Spleen (tissue), 13 donors: Measurements from ENCODE around the gene OR3A3. TPM values are rescaled to one million over a fixed set of nuclear protein-coding genes. Genes with fewer than 3 reads are reported as not detected.
"Not testable (repeated sequence)": the region's sequence is repeated elsewhere in the genome, so short reads cannot be mapped to it uniquely, and the experiment has no call there.

Experiments
- DNase-seq: peaks from one replicate; pipeline ENCODE4 v3.0.0-alpha.2; 2020
- H3K27ac ChIP-seq, 8 donors: fragments of 200-600 bp; sonication (generic) in 7 of 8; 1 replicate in 4 of 8; 2 replicates in 4 of 8; pipeline versions ENCODE4 v1.5.0 to v1.8.0; 2016 to 2021; ENCODE audit warnings: inconsistent platforms in 4 of 8, mild to moderate bottlenecking in 4 of 8, moderate library complexity in 1 of 8
- H3K27me3 ChIP-seq, 7 donors: fragments of 200-600 bp; sonication (generic) in 6 of 7; replicated peaks in 1 of 7; 1 replicate in 4 of 7; 2 replicates in 3 of 7; pipeline versions ENCODE4 v1.5.0 to v1.8.0; 2016 to 2021; ENCODE audit warnings: inconsistent platforms in 3 of 7, mild to moderate bottlenecking in 1 of 7
- H3K36me3 ChIP-seq, 6 donors: fragments of 200-600 bp; sonication (generic) in 5 of 6; 1 replicate in 4 of 6; 2 replicates in 2 of 6; pipeline versions ENCODE4 v1.5.0 to v1.8.0; 2016 to 2021; ENCODE audit warnings: inconsistent platforms in 2 of 6
- H3K4me1 ChIP-seq, 6 donors: fragments of 200-600 bp; sonication (generic) in 5 of 6; 1 replicate in 3 of 6; 2 replicates in 3 of 6; pipeline versions ENCODE4 v1.5.0 to v1.8.0; 2016 to 2021; ENCODE audit warnings: inconsistent platforms in 3 of 6
- H3K4me3 ChIP-seq, 8 donors: fragments of 200-600 bp; sonication (generic) in 7 of 8; 1 replicate in 4 of 8; 2 replicates in 4 of 8; pipeline versions ENCODE4 v1.5.0 to v1.8.0; 2016 to 2021; ENCODE audit warnings: inconsistent platforms in 4 of 8, mild to moderate bottlenecking in 4 of 8, moderate library complexity in 2 of 8
- H3K9me3 ChIP-seq, 8 donors: fragments of 200-600 bp; sonication (generic) in 7 of 8; 1 replicate in 4 of 8; 2 replicates in 4 of 8; pipeline versions ENCODE4 v1.5.0 to v1.8.0; 2016 to 2021; ENCODE audit warnings: inconsistent platforms in 4 of 8
- POLR2A ChIP-seq, 3 donors: fragments of 450-650 bp; IDR thresholded peaks; one replicate each; pipeline ENCODE4 v1.5.1; 2017; ENCODE audit warnings: antibody characterized with exemption in 3 of 3, mild to moderate bottlenecking in 1 of 3
- POLR2AphosphoS5 ChIP-seq, 3 donors: sonication (generic); formaldehyde crosslinking; IDR thresholded peaks; one replicate each; pipeline ENCODE4 v1.5.1; 2017; ENCODE audit warnings: antibody characterized with exemption in 3 of 3
- WGBS, 5 donors: extraction: QIAGEN DNeasy Blood & Tissue Kit in 3 of 5; methylation state at CpG; one replicate each; pipeline versions ENCODE4 v1.1.5 to v1.1.7; 2013 to 2018; 5-methylcytosine and 5-hydroxymethylcytosine counted together
- intact Hi-C: fragments of 100-400 bp; cut with DNase I; formaldehyde crosslinking; loops from one replicate; pipeline ENCODE4 v1.15.0; 2023; ENCODE audit warnings: low total_unique reads
- long read RNA-seq, 2 donors: transcript quantifications; one replicate each; lab custom pipeline, GENCODE V29; 2026
- polyA plus RNA-seq, 3 donors: library from polyadenylated mRNA; stranded (reverse); fragments of 200-250 nt; gene quantifications; one replicate each; pipeline ENCODE4 v1.2.1, GENCODE V29; 2013
- total RNA-seq, 7 donors: library from RNA; depleted of rRNA in 3 of 7; stranded (reverse); fragments of >200 nt in 3 of 7; fragmentation: NEBNext Ultra II Directional in 4 of 7; extraction: Animal tissue kit (Norgen Biotek cat#: 25700) in 4 of 7; gene quantifications; one replicate each; pipeline versions ENCODE4 v1.1.0 to v1.2.1, GENCODE V29; 2016 to 2021
- TF ChIP-seq, protein P1 (sequence below), 11 experiments: fragments of 200-600 bp in 7 of 11; fragments of 450-650 bp in 4 of 11; sonication (generic) in 4 of 11; IDR thresholded peaks in 8 of 11; conservative IDR thresholded peaks in 3 of 11; 1 replicate in 7 of 11; 2 replicates in 4 of 11; pipeline versions ENCODE4 v1.4.0 to v1.8.0; 2016 to 2021; ENCODE audit warnings: antibody characterized with exemption in 11 of 11, inconsistent platforms in 4 of 11, mild to moderate bottlenecking in 1 of 11
- donor health status: healthy with polysubstance abuse.
- donor health status: DM: no; HTN: no; CAD: no; lungs with moderate emphysema.
- donor health status: DM: no; HTN: no; CAD: no.
- donor health status: Bipolar disorder and iron deficiency.
- donor health status: healthy.
- donor health status: DM: no; HTN: no; CAD: no.
- donor health status: DM: yes; HTN: yes; CAD: no.

OR3A3 gene
- under 1 TPM in 2 of 7 donors, not detected in 5; 0.60 to 0.85 TPM for total RNA-seq
- not detected for polyA plus RNA-seq
- long read RNA-seq, donor 1, partial matches to known transcripts: 0 of 1 reads
- long read RNA-seq, donor 1, other reads (novel, unspliced or antisense): 0 of 1 reads
- long read RNA-seq, donor 2: 0 reads

DNA sequence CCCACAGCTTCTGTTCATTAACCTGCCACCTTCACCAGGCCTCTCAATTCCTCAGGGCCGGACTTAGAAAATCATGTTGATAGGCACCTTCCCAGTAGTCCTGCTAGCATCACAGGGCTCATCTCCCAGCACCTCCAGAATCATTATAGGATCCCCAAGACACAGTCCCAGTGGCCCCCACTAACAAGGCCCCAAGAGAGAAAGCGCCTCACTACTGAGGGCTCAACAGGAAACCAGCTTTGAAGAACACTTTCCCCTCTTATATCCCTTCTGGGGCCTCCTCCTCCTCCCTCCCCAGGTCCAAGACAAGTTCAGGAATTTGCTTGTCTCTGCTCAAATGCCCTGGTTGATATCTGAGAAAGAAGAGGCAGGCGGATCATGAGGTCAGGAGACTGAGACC lies at the start of gene OR3A3:
Gene OR3A3, plus strand, starts transcription at position 301 of the 400 bp plus-strand sequence.
- 70 to 82% (median 77%) methylated on average over 3 of the region's 3 CpGs for WGBS, 5 donors
- Histone ChIP-seq H3K4me1 (no peaks in the 10 kb centered on the region), H3K27me3 (peaks cover 0 to 40% (median 0%) of the 10 kb centered on the region in 7 donors), H3K36me3 (no peaks in the 10 kb centered on the region), H3K9me3 (peaks cover 0 to 32% (median 23%) of the 10 kb centered on the region in 8 donors), H3K27ac (no peak within 1 kb of the TSS), H3K4me3 (no peak within 1 kb of the TSS)
- TF ChIP-seq POLR2A (IDR thresholded peaks at IDR 0.05): no peak
- TF ChIP-seq, protein P1, sequence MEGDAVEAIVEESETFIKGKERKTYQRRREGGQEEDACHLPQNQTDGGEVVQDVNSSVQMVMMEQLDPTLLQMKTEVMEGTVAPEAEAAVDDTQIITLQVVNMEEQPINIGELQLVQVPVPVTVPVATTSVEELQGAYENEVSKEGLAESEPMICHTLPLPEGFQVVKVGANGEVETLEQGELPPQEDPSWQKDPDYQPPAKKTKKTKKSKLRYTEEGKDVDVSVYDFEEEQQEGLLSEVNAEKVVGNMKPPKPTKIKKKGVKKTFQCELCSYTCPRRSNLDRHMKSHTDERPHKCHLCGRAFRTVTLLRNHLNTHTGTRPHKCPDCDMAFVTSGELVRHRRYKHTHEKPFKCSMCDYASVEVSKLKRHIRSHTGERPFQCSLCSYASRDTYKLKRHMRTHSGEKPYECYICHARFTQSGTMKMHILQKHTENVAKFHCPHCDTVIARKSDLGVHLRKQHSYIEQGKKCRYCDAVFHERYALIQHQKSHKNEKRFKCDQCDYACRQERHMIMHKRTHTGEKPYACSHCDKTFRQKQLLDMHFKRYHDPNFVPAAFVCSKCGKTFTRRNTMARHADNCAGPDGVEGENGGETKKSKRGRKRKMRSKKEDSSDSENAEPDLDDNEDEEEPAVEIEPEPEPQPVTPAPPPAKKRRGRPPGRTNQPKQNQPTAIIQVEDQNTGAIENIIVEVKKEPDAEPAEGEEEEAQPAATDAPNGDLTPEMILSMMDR (IDR thresholded peaks at IDR 0.05 in 8 of 11, conservative IDR thresholded peaks at IDR 0.05 in 3 of 11): no peak
- TF ChIP-seq POLR2AphosphoS5 (IDR thresholded peaks at IDR 0.05): no peak
- intact Hi-C loops: no loop called here
- no peak for DNase-seq

DNA sequence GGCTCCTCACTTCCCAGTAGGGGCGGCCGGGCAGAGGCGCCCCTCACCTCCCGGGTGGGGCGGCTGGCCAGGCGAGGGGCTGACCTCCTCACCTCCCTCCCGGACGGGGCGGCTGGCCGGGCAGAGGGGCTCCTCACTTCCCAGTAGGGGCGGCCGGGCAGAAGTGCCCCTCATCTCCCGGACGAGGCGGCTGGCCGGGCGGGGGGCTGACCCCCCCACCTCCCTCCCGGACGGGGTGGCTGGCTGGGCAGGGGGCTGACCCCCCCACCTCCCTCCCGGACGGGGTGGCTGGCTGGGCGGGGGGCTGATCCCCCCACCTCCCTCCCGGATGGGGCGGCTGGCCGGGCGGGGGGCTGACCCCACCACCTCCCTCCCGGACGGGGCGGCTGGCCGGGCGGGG lies 40.0 kb upstream of the OR3A3 start:
- H3K27ac ChIP-seq, H3K27me3 ChIP-seq, DNase-seq, H3K4me3 ChIP-seq, H3K4me1 ChIP-seq, intact Hi-C loops, H3K36me3 ChIP-seq: not testable (repeated sequence)
- whole genome bisulfite sequencing, 5 donors: 93 to 100% (median 98%) methylated on average over 5 to 31 of the region's 31 CpGs; no CpG with 5 or more reads in 2 of the 5 donors
- peaks cover 0 to 62% (median 31%) of the 10 kb centered on the region in 8 donors for H3K9me3 ChIP-seq

DNA sequence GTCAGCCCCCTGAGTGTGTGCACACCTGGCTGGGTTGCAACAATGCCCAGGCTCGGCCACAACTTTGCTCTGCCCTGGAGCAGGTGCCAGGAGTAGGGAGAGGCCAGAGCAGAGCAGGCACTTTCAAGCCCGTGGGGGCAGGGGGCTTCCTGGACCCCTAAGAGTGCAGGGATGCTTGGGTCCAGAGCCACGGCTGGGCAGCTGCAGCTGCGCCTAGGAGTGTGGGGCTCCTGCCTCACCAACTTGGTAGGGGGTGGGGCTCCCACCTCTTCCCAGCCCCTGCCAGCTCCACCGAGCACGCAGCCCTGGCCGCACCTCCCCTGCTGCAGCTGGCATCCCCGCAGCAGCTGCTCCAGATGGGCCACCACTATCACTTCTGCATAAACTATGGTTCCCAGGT lies 32.8 kb upstream of the OR3A3 start:
- Histone ChIP-seq H3K36me3 (no peaks in the 10 kb centered on the region), H3K9me3 (peaks cover 0 to 23% (median 14%) of the 10 kb centered on the region in 8 donors), H3K27me3 (peaks cover 0 to 46% (median 0%) of the 10 kb centered on the region in 7 donors), H3K4me1 (no peaks in the 10 kb centered on the region), H3K4me3 (no peak overlapping the region), H3K27ac (no peak overlapping the region)
- no peak for DNase-seq
- no peak for TF ChIP-seq POLR2A (IDR thresholded peaks at IDR 0.05)
- TF ChIP-seq, protein P1 (IDR thresholded peaks at IDR 0.05 in 8 of 11, conservative IDR thresholded peaks at IDR 0.05 in 3 of 11): no peak
- TF ChIP-seq POLR2AphosphoS5 (IDR thresholded peaks at IDR 0.05): no peak
- intact Hi-C loops: no loop called here
- WGBS, 5 donors: 74 to 89% (median 78%) methylated on average over 7 to 8 of the region's 8 CpGs

DNA sequence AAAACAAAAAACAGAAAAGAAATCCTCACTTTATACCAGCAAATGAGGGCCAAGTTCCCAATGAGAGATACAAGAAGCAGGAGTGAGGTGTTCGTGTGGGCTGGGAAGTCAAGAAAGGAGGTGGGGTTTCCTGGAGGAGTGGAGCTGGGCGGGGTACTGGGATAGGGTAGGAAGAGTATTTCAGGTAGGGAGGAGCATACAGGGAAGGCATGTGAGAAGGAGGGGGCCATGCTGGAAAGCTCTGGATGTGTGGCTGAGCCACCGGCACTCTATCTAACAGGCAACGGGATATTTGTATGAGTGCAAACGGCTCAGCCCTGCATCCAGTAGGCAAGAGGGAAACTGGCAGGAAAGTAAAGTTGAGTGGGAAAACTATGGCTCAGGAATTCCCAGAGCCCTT lies 29.2 kb upstream of the OR3A3 start:
- peaks cover 0 to 81% (median 18%) of the 10 kb centered on the region in 7 donors for H3K27me3 ChIP-seq
- no peak for TF ChIP-seq POLR2AphosphoS5 (IDR thresholded peaks at IDR 0.05)
- TF ChIP-seq, protein P1 (IDR thresholded peaks at IDR 0.05 in 8 of 11, conservative IDR thresholded peaks at IDR 0.05 in 3 of 11): no peak
- TF ChIP-seq POLR2A (IDR thresholded peaks at IDR 0.05): no peak
- no peak overlapping the region for H3K27ac ChIP-seq
- H3K9me3 ChIP-seq: peaks cover 0 to 8% (median 0%) of the 10 kb centered on the region in 8 donors
- H3K4me3 ChIP-seq: no peak overlapping the region
- intact Hi-C loops: no loop called here
- peaks cover 0 to 4% (median 0%) of the 10 kb centered on the region in 6 donors for H3K4me1 ChIP-seq
- 74 to 87% (median 79%) methylated on average over 5 of the region's 5 CpGs for WGBS, 5 donors
- no peak for DNase-seq
- no peaks in the 10 kb centered on the region for H3K36me3 ChIP-seq
